ENCODE results near the gene PPP1R14B.

Gene PPP1R14B

GRCh38 chr11:64285885-64286800 is 39.4 kb upstream of the PPP1R14B start:
- no peak for DNase-seq (ENCODE audit: low spot score)
- TF ChIP-seq, protein P1, sequence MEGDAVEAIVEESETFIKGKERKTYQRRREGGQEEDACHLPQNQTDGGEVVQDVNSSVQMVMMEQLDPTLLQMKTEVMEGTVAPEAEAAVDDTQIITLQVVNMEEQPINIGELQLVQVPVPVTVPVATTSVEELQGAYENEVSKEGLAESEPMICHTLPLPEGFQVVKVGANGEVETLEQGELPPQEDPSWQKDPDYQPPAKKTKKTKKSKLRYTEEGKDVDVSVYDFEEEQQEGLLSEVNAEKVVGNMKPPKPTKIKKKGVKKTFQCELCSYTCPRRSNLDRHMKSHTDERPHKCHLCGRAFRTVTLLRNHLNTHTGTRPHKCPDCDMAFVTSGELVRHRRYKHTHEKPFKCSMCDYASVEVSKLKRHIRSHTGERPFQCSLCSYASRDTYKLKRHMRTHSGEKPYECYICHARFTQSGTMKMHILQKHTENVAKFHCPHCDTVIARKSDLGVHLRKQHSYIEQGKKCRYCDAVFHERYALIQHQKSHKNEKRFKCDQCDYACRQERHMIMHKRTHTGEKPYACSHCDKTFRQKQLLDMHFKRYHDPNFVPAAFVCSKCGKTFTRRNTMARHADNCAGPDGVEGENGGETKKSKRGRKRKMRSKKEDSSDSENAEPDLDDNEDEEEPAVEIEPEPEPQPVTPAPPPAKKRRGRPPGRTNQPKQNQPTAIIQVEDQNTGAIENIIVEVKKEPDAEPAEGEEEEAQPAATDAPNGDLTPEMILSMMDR (IDR thresholded peaks at IDR 0.05; ENCODE audit: extremely low read depth, missing control alignments) = no peak

DNA sequence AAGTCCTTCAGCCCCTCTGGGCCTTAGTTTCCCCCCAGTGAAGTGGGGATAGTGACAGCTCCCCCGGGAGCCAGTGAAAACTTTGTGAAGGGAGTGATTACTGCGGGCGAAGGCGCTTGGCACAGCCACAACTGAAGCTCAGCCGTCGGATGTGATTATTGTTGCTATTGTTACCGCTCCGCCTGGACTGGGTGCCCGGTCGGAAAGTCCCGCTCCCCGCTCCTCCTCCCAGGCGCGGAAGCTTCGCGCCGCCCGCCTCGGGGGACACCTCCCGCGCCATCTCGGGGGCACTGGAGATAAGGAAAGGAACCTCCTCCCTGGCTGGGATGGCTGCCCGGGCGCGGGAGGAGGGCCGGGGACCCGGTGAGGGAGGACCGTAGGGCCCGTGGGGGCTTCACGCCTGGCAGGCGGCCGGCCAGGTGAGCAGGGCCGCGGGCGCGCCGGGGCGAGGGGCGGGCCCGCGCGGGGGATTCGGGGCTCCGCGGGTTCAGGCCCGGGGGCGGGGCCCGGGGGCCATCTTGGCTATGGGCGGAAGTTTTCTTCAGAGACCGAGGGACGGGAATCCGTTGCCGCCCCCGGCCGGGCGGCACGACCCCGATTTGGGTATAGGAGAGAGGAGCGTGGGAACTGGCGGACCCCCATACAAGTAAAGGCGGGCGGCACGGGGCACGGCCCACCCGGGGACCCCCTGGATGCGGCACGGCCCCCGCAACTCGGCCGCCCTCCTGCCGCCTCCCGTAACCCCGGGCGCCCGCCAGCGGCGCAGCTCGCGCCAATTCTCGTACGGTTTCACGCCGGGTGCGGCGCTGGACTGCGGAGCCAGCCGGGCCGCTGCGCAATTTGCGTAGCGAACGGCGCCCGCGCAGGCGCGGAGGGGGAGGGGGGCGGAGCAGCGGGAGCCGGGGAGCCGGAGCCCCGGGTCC is 38.5 kb upstream of the PPP1R14B start, which contains the start of gene GPR137:
Gene GPR137, plus strand, starts transcription at position 887 of the 923 bp plus-strand sequence. CDS start 677 bp downstream, outside the sequence.
- TF ChIP-seq, protein P1 (IDR thresholded peaks at IDR 0.05; ENCODE audit: extremely low read depth, missing control alignments) = no peak

GRCh38 chr11:64284048-64284961 is 37.6 kb upstream of the PPP1R14B start, which contains the start of gene BAD:
BAD (minus strand) TSS chr11:64284665; CDS start chr11:64284368, 297 bp downstream.
- TF ChIP-seq, protein P1 (IDR thresholded peaks at IDR 0.05; ENCODE audit: extremely low read depth, missing control alignments) = no peak
- peak; percentile 99 for DNase-seq (ENCODE audit: low spot score)

More for the DNA sequence above, 38.5 kb upstream of the PPP1R14B start, which contains the start of gene GPR137:
- DNase-seq (ENCODE audit: low spot score) = peak; percentile 98

DNA sequence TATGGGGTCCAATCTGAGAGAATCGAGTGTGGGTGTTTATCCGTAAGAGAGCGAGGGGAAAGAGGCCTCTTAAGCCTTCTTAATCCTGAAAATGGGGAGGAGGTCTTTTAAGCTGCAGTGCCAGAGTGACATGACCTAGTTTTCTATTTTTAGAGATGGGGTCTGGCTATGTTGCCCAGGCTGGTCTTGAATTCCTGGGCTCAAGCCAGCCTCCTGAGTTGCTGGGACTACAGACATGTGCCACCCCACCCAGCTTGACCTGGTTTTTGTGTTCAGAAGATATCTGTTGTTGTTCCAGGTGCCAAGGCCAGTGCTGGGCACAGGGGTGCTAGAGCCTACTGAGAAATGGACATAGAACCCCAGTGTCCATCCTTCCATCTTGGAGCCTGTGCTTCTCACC is 36.3 kb upstream of the PPP1R14B start:
- TF ChIP-seq, protein P1 (IDR thresholded peaks at IDR 0.05; ENCODE audit: extremely low read depth, missing control alignments) = no peak
- DNase-seq (ENCODE audit: low spot score) = no peak

GRCh38 chr11:64281957-64282770 is 35.4 kb upstream of the PPP1R14B start:
- TF ChIP-seq, protein P1 (IDR thresholded peaks at IDR 0.05; ENCODE audit: extremely low read depth, missing control alignments) = no peak

More at GRCh38 chr11:64281957-64282770, 35.4 kb upstream of the PPP1R14B start:
- no peak for DNase-seq (ENCODE audit: low spot score)
